Activated naive CD8-positive, alpha-beta T cell treated with anti-CD3 and anti-CD28 coated beads, Interleukin-2, amount 50 U/mL, for 16 hours (primary cell): ENCODE measurements around the gene CD44.

ENCODE experiments used
- DNase-seq: peaks from one replicate; pipeline ENCODE4 v3.0.0-alpha.2; 2020; ENCODE audit warnings: low read depth, low spot score

The CD44 gene

DNA sequence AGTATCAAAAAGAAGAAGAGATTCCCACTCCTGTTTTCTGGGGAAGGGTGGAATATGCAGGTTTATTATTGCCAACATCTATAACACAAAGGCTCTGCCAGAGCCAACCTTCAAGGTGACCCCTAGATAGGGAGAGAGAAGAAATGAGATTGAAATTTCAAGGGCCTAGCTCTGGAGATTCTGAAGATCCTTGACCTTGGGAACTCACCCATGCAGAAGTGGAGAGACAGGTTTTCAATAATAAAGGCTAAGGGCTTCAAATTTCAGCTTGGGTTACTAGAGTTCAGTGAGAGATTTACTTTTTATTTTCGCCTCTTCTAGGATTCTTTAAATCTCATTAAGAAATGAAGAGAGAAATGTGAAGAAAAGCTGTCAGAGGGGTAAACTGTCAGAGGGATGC, 98.4 kb downstream of the CD44 start:
- DNase-seq = no peak

DNA sequence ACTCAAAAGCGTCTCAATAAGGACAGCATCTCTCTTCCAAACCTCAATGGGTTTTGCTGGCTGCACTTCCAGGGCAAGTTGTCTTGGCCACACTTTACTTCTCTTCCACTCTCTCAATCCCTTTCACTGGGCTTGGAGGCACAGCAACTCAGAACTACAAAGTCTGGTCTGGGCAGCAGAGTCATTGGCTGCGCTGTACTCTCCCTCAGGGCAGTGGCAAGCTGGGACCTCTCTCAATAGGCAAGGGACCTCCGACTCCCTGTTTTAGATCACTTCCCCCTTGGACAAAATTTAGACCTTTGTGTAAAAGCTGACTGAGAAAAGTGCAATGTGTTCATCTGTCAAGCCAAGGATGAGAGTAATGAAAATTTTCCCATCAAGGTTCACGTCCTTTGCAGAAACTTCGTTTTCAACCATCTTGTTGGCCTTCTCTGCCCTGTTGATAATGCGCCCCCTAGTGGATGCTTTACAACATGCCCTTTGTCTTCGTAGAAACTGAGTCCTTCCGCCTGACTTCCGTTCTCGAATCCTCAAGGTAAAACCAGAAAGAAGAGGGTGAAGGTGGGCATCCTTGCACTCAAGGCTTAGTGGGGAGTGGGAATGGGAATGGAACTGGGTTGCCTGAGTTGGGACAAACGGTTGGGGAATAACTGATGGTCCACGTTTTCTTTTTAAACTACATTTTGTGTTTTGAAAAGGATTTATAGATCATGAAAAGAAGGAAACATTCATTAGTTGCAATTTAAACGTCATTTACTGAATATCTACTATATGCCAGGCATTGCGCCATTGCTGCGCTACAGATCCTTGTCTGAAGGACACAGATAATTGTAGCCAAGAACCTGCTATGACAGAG, 99.1 kb downstream of the CD44 start:
- DNase-seq = peak; percentile 7

DNA sequence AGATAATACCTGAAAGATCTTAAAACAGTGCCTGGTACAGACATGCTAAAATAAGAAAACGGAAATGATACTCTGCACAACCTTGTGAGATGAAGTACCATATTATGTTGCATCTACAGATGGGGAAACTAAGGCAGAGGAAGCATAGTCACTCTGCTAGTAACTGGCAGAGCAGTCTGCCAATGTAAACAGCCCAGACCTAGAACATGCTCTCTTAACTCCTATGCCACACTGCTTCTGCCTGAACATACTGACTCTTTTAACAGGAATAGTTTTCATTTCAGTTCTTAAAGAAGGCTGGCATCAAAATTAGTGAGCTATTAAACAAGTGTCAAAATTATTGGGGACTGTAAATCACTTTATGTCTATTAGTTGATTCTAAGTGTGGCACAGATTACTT, 99.9 kb downstream of the CD44 start:
- DNase-seq = no peak

DNA sequence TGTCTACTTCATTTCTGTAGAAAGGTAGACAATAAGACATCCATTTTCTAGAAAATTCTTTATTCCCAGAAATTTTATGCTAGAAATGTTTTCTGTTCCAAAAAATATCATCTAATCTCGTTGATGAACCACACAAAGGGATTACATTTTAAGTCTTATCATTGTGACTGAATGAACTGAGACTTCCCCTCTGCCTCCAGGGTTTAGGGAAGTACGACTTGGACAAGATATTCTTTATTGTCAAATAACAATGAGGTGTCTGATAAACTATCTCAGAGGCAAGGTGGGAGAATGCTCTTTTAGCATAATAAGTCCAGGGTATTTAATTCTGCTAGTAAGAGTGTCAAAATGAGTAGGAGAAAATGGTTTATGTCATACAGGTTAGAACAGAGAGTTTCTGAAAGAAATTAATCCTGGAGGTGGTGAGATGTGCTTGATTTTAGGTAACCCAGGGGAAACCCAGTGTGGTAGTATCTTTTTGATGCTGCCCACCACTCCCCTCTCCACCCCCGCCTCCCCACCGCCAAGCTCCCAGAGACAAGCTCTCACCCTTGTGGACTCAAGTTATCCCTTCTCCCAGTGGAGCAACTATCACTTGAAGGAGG, 100.6 kb downstream of the CD44 start:
- no peak for DNase-seq

DNA sequence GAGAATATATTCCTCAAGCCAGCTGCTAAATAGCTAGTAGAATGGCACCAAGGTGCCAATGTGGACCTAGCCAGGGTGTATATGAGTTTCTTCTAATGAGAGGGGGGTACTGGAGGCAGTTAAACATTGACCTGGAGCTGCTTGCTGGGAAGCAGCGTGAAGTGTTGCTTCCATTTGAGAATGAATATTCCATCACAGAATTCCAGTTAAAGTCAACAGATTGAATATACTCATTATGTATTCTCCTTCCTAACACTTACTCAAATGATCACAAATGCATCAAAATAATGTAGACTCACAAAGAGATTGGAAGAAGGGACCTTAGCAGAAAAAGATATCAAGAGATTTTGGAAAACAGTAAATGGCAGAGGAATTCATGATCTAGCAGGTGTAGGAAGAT, 102.1 kb downstream of the CD44 start:
- DNase-seq = no peak

DNA sequence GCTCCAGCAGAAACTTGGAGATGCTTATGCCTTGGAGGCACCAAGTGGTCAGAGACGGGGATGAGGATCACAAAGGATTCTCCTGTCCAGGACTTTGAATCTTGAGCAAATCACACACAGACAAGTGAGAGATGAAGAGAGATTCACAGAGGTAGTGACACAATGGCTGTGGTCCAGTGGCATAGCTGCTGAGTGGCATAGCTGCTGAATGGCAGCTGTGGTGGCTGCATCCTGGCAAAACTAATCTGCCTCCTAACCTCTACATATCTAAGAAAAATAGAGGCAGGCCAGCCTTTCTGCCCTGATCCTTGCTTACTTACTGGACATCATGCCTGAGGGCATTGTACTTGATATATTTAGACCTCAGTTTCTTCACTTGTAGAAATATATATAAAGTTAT, 102.6 kb downstream of the CD44 start:
- DNase-seq = no peak

DNA sequence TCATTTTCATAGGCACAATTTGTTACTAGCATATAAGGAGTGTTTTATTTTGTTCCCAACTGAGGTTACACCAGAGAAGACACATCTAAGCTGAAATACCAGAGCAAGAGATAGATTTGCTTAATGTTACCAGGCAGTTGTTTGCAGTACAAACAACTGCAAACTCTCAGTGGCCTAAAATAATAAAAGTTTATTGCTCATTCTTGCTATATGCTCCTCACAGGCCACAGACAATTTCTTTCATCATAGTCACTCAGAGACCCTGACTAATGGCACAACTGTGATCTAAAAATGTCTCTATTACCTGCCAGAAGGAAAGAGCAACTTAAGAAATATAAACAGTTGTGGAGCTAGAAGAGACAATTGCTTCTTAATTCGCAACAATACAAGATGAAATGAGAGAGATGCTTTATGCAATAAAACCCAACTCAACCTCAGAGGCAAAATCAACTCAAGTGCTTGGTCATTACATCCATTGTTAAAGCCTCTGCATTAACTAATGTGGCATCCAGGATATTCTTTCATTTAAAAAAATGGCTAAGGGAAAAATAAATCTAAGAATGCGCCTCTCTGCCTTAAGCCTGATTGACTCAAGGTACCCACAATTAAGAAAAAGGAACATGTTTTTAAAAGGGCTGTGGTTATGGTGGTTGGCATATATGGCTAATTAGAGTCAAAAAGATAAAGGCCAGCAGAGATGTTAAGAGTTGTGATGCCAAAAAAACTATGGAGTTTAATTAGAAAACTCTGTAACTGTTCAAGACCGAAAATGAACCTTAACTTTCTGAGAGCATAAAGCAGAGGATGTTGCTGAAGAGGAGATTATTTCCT, 103.7 kb downstream of the CD44 start:
- DNase-seq = no peak

DNA sequence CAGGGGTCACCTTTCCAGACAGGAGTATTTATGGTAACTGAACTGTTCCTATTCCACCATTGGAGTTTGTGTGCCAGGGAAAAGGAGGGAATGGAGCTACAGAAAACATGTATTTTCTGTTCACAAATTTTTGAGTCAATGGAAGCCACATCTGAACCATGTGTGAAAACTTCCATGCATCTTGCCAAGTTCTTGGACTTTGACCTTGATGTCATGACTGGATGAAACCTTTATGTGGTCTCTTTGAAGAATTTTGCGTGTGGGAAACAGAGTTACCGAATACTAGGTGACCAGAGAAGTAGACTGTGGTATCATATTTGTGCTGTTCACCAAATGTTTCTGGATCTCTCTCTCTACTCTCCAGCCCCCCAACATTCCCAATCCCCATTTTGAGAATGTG, 104.8 kb downstream of the CD44 start:
- no peak for DNase-seq

DNA sequence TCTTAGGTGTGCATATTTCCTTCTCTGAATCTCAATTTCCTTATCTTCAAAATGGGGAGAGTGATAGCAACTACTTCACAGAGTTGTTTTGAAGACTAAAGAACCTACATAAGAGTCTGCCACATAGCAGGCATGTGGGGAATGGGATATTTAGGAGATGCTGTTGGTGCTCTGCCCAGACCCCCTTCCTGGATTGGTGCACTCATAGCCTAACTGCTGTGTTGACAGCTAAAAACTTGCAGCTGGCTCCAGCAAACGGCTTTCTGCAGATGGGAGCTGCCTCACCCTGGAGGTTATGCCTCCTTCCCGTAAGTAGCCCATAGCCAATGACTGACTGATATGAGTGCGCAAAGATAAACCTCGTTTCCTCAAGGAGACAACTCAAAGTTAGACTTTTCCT, 106.1 kb downstream of the CD44 start:
- no peak for DNase-seq

DNA sequence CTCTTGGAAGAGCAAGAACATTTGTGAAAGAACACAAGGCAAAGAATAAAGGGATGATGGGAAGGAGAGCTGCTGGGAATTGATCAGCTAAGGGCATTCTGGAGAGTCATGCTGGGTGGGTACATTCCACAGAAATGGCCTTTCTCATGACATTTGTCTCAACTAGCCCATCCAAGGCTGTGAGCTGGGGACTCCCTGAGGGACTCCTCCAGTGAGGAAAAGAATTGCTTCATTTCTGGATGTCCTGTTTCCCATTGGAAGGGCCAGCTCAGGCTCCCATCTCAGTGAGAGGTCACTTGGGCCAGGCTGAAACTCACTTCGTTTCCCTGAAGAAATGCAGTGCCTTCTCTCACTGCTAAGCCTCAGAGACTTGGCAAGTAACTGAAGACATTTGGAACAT, 106.8 kb downstream of the CD44 start:
- no peak for DNase-seq

DNA sequence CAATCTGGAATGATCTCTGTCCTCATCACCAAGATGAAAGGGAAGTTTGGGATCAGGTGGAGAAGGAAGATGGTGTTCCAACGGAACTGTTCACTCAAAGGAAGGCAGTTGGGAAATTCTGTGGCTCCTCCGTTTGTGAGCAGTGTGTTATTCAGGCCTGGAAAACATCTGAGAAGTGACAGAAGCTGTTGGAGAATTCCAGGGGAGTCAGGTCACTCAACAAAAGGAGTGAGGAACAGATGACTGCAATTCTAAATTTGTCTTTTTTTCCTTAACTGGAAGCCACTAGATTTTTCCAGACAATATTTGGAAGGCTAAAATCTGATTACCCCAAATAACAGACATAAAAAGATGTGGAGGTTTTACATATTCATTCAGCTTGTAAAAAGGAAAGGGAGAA, 107.8 kb downstream of the CD44 start:
- DNase-seq = no peak

DNA sequence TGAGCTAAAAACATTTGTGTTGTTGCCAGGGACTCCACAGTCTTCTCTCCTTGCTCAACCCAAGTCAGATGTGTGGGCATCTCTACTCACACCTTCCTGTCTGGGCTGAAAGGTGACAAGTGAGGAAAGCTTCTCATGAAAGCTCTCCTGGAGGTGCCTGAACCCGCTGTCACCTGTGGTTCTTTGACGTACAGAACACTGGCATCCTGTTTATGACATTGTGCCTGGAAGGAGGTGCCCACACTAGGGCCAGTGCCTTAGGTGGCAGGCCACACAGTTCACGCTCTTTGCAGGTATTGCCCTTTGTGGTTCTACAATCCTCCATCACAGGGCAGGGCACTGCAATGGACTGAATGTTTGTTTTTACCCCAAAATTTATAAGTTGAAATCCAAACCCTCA, 108.5 kb downstream of the CD44 start:
- DNase-seq = no peak

DNA sequence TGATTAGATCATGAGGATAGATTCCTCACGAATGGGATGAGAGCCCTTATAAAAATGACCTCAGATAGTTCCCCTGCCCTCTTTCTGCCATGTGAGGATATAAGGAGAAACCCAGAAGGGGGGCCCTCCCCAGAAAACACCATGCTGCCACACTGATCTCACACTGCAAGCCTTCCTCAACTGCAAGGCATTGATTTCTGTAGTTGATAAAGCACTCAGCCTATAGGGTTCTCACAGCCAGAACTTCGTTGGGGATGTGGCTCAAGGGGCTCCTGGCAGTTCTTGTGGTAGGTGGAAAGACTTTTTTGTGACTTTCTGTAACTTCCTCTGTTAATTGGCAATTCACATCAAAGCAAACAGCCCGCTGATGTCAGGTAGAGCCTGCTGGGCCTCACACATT, 108.9 kb downstream of the CD44 start:
- no peak for DNase-seq

DNA sequence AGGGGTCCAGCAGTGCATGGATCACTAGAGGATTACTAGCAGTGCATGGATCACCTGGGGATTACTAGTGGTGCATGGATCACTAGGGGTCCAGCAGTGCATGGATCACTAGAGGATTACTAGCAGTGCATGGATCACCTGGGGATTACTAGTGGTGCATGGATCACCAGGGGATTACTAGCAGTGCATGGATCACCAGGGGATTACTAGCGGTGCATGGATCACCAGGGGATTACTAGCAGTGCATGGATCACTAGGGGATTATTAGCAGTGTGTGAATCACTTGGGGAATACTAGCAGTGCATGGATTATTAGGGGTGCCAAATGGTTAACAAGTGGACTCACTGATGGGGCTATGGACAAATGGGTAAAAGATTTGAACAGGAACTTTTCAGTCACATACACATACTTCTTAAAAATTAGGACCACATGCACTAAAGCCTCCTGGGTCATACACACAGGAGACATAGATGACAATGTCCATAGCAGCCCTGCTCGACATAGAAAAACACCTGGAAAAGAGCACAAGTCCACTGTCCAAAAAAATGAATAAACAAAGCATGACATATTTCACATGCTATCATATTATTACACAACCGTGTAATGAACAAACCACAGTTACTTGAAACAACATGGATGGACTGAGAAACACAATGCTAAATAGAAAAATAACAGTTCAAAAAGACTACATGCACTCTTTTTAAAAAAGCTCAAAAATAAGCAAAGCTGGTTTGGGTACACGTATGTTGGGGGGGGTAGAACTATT, 109.8 kb downstream of the CD44 start:
- DNase-seq = no peak

DNA sequence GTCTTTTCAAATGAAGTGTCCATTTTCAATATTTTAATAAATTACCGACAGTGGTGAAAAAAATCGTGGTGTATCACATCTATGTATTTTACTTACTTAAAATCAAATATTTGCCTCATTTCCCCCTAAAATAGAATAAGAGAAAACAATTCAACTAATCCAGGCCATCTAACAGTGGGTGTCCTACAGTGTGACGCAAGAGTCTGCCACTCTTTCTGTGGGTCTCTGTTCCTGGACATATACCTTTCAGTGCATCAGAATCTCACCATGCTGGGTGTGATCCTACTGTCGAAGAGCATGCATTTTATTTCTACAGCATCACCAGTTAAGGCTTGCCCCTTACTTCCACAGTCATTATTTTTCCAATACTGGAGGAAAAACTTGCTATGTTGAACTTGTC, 111.2 kb downstream of the CD44 start:
- DNase-seq = no peak

DNA sequence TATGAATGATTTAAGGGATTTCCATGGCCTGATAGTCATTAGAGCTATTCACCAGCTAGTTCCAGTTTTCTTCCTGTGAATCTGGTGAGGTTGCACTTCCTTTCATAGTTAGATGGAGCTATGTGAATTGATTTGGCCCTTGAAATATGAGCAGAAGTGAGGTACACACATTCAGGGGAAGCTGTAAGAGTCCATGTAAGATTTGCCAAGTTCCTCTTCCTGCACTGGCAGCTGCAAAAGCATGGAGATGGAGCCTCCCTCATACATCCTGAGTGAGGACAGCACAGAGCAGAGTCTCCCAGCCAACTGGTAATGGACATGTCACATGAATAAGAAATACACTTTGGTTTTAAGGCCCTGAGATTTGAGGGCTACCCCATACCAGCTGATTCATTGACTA, 111.7 kb downstream of the CD44 start:
- DNase-seq = no peak

DNA sequence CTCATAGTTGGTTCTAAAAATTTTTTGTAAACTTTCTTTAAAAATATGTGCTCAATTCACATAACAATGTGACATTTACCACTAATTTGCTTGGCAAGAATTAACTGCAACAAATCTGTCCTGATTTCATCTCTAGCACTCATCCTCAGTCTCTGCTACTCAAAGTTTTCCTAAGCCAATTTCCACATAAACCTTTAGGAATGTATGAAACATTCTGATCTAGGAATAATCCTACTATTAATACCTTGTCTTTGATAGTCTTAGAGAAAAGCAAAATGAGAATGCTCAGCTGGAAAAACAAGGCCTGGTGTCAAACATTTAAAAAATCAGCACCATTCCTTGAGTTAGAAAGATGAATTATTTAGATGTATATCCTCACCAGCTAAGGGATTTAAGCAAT, 114.3 kb downstream of the CD44 start:
- no peak for DNase-seq

DNA sequence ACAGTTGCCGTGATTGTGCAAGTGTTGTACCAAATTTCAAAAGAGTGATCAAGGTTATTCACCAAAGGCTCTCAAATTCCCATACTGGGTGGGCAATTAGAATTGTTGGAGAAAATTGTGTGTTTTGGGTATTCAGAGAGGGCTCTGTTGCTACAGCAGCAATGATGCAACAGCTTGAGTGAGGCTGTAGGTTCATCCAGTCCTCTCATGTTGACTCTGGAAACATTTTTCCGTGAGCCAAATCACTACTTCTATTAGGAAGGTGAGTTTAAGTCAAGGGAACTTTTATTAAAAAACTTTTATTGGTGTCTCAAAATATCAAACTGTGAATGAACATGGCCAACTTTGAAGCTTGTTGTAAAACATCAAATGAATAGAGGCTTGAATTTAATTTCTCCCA, 116.5 kb downstream of the CD44 start:
- DNase-seq = no peak

DNA sequence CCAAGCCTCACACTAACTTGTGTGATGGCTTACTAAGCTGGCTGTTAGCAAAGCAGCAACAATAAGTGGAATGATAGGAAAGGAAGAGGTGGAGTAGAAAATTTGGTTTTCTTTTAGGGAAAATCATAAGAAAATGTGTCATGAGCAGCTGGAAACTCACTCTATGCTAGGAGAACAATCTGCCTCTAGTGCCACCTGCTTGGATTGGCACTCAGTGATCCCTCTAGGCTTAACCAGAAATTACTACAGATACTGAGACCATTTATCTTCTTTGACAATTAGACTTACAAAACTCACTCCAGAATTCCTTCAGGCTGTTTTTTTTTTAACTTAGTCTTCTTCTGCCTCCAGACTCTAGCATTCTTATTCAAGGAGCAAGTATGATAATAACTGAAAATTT, 117.3 kb downstream of the CD44 start:
- DNase-seq = no peak

DNA sequence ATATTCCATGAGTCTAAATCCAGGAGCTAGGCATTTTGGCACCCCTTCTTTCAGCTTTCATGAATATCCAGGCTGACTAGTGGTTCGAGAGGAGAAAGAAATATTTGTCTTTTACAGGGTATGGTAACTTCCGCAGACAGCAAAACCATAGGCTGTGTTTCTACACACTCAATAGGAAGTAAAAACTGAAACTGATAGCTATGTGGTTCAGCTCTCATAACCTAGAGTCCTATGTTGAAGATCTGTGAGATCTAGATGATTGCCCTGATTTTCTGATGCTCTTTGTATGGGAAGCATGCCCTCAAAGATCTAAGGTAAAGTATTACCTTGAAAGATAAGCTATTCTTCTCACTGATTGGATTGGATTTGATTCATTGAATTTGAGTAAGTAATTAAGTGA, 118.3 kb downstream of the CD44 start:
- no peak for DNase-seq

DNA sequence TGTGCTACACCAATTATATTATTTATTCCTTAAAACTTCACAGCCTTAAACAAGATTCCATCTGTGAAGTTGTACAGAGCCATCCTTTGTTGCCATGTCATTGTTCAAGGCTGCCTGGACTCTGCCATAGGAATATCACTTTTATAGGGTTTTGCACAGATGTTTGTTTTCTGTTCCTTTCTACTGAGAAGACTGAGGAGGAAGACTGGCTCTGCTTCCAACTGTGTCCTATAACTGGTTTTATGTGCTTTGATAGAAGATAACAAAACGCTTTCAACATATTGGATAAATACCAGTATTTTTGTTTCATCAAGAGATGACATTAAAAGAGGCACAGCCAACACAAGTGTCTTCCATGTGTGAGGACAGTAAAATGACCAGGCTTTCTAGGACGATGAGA, 120.6 kb downstream of the CD44 start:
- no peak for DNase-seq
